Hair follicle dermal papilla cell (primary cell): Measurements from ENCODE around the gene CEP97. TPM values are rescaled to one million over a fixed set of nuclear protein-coding genes. Genes with fewer than 3 reads are reported as not detected.

ENCODE experiments used
- total RNA-seq: library from RNA; depleted of rRNA; stranded (reverse); fragments of >200 nt; gene quantifications from 2 replicates; pipeline ENCODE4 v1.2.3, GENCODE V29; 2012

CEP97 gene, protein sequence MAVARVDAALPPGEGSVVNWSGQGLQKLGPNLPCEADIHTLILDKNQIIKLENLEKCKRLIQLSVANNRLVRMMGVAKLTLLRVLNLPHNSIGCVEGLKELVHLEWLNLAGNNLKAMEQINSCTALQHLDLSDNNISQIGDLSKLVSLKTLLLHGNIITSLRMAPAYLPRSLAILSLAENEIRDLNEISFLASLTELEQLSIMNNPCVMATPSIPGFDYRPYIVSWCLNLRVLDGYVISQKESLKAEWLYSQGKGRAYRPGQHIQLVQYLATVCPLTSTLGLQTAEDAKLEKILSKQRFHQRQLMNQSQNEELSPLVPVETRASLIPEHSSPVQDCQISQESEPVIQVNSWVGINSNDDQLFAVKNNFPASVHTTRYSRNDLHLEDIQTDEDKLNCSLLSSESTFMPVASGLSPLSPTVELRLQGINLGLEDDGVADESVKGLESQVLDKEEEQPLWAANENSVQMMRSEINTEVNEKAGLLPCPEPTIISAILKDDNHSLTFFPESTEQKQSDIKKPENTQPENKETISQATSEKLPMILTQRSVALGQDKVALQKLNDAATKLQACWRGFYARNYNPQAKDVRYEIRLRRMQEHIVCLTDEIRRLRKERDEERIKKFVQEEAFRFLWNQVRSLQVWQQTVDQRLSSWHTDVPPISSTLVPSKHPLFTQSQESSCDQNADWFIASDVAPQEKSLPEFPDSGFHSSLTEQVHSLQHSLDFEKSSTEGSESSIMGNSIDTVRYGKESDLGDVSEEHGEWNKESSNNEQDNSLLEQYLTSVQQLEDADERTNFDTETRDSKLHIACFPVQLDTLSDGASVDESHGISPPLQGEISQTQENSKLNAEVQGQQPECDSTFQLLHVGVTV
- 7.0 and 10.2 TPM in 2 replicates for total RNA-seq

GRCh38 chr3:101724329-101725193 is at the start of gene CEP97:
Gene CEP97 (plus strand): TSS chr3:101724614. CDS start chr3:101724677, 63 bp downstream.

GRCh38 chr3:101676765-101677435 is 47.5 kb upstream of the CEP97 start, which contains the start of gene ZBTB11:
Gene ZBTB11 (minus strand): TSS chr3:101677132. CDS start chr3:101676914, 218 bp downstream.

GRCh38 chr3:101779047-101779821 is 54.8 kb downstream of the CEP97 start, which contains the start of gene NXPE3:
Gene NXPE3 (plus strand): TSS chr3:101779211. CDS start chr3:101785597, 6,386 bp downstream.

Other genes starting within 250 kb of the CEP97 start
- gene SENP7, start 211.4 kb upstream of the CEP97 start, total RNA-seq = 18.3 and 18.8 TPM in 2 replicates
- 21.0 and 21.6 TPM in 2 replicates for gene TRMT10C, start 162.7 kb upstream of the CEP97 start, total RNA-seq
- gene PCNP, start 150.4 kb upstream of the CEP97 start, total RNA-seq = 74.5 and 82.7 TPM in 2 replicates
- gene ZBTB11, start 47.5 kb upstream of the CEP97 start, total RNA-seq = 20.5 and 23.7 TPM in 2 replicates
- gene RPL24, start 37.9 kb upstream of the CEP97 start, total RNA-seq = 738 and 891 TPM in 2 replicates
- 27.4 and 29.1 TPM in 2 replicates for gene NXPE3, start 54.6 kb downstream of the CEP97 start, total RNA-seq
- 50.4 and 58.6 TPM in 2 replicates for gene NFKBIZ, start 124.9 kb downstream of the CEP97 start, total RNA-seq